ENCODE results near the gene LIMS1. TPM values are rescaled to one million over a fixed set of nuclear protein-coding genes. Genes with fewer than 3 reads are reported as not detected.

Gene LIMS1
- total and polyA plus RNA-seq, 3 donors from 2014 or later: 44.8 to 110 (median 94.1) TPM

DNA sequence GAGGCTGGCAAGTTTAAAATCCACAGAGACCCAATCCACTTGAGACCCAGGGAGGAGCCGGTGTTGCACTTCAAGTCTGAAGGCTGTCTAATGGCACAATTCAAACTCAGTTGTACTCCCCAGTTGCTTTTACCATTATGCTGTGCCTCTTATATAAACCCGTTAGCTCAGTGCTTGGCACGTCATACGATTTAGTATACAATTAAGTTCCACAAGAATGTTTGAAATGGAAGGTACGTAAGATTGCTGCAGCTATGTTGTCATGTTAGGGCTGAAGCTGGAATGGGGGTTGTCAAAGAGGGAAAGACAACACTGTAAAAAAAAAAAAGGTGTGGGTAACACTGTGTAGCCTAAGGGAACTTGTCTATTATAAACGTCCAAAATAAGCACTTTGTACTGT, 30.2 kb downstream of the LIMS1 start:
- Histone ChIP-seq H3K4me3 (no peak overlapping the region), H3K4me1 (no peaks in the 10 kb centered on the region), H3K27me3 (no peaks in the 10 kb centered on the region), H3K9me3 (no peaks in the 10 kb centered on the region), H3K36me3 (ENCODE audit: low read depth, missing control alignments) (no peaks in the 10 kb centered on the region), H3K27ac (no peak overlapping the region)
- no peak for DNase-seq
- 67 to 70% methylated on average over 6 of the region's 6 CpGs for WGBS, 2 donors
- TF ChIP-seq, protein P1, sequence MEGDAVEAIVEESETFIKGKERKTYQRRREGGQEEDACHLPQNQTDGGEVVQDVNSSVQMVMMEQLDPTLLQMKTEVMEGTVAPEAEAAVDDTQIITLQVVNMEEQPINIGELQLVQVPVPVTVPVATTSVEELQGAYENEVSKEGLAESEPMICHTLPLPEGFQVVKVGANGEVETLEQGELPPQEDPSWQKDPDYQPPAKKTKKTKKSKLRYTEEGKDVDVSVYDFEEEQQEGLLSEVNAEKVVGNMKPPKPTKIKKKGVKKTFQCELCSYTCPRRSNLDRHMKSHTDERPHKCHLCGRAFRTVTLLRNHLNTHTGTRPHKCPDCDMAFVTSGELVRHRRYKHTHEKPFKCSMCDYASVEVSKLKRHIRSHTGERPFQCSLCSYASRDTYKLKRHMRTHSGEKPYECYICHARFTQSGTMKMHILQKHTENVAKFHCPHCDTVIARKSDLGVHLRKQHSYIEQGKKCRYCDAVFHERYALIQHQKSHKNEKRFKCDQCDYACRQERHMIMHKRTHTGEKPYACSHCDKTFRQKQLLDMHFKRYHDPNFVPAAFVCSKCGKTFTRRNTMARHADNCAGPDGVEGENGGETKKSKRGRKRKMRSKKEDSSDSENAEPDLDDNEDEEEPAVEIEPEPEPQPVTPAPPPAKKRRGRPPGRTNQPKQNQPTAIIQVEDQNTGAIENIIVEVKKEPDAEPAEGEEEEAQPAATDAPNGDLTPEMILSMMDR (IDR thresholded peaks at IDR 0.05): no peak
- TF ChIP-seq POLR2A (IDR thresholded peaks at IDR 0.05): no peak
- intact Hi-C loops (cut with DNase I; ENCODE audit: low total_unique reads): no loop called here

DNA sequence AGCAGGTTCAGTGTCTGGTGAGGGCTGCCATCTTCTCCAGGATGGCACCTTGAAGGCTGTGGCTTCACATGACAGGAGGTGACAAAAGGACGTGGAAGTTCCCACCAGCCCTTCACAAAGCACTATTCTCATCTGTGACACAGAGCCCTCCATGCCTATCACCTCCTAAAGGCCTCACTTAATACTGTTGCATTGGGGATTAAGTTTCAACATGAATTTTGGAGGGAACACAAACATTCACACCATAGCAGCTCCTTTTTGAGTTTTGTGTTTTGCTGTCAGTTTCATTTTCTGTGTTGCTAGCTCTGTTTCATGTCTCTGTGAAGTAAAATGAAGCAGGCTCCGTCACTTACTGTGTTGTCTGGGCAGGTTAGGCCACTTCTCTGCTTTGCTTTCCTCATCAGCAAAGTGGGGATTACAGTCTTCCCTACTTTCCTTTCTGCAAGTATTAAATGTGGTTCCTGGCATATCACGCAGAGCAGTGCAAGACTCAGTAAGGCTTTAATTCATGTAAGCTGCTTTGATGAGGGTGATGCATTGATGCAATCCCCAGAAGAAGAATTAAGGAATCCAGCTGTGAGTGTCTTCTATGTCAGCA, 31.6 kb downstream of the LIMS1 start:
- intact Hi-C loops (cut with DNase I; ENCODE audit: low total_unique reads): no loop called here
- no peak overlapping the region for H3K27ac ChIP-seq
- no peaks in the 10 kb centered on the region for H3K27me3 ChIP-seq
- no peaks in the 10 kb centered on the region for H3K9me3 ChIP-seq
- WGBS, 2 donors: 90 to 92% methylated on average over 3 of the region's 3 CpGs
- no peaks in the 10 kb centered on the region for H3K4me1 ChIP-seq
- H3K4me3 ChIP-seq: no peak overlapping the region
- H3K36me3 ChIP-seq (ENCODE audit: low read depth, missing control alignments): no peaks in the 10 kb centered on the region
- TF ChIP-seq, protein P1 (IDR thresholded peaks at IDR 0.05): no peak
- TF ChIP-seq POLR2A (IDR thresholded peaks at IDR 0.05): no peak
- no peak for DNase-seq

DNA sequence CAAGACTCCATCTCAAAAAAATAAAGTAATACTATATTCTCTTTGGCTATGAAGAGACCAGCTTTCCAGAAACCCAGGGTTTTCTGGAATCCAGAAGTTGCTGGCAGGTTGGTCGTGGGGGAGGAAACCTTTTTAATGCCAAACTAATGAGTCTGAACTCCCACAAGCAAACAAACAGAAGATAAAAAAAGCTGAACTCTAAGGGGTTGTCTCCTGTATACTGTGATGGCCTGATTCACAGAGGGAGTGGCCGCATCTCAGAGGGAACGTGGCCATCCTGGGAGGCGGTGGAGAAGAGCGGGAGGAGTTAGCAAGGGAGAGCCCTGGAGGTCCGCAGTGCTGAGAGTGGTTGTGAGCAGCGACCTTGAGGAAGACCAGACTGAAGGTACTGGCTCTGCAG, 36.1 kb downstream of the LIMS1 start:
- Histone ChIP-seq H3K9me3 (no peaks in the 10 kb centered on the region), H3K27ac (no peak overlapping the region), H3K4me1 (no peaks in the 10 kb centered on the region), H3K36me3 (ENCODE audit: low read depth, missing control alignments) (no peaks in the 10 kb centered on the region), H3K27me3 (no peaks in the 10 kb centered on the region), H3K4me3 (no peak overlapping the region)
- WGBS, 2 donors: 46 to 50% methylated on average over 7 of the region's 7 CpGs
- TF ChIP-seq, protein P1 (IDR thresholded peaks at IDR 0.05): no peak
- no peak for TF ChIP-seq POLR2A (IDR thresholded peaks at IDR 0.05)
- DNase-seq: no peak
- intact Hi-C loops (cut with DNase I; ENCODE audit: low total_unique reads): no loop called here

DNA sequence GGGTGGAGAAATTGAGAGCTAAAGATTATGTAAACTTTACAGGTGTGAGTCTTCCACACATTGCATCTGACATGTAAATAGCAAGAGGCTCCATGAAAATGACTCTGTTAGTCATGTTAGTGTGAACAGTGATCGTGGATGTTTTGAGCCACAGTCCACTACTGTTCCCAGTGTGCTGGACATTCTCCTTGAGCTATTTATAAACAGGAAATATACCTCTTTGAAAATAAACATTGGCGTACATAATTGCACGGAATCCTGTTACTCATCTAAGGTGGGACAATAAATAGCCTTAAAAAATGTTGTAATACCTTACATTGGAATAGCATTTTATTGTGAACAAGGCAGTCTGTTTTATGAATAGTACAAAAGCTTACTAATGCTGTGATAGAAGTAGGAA, 37.0 kb downstream of the LIMS1 start:
- 77 to 83% methylated on average over 3 of the region's 3 CpGs for WGBS, 2 donors
- H3K4me1 ChIP-seq: no peaks in the 10 kb centered on the region
- H3K9me3 ChIP-seq: no peaks in the 10 kb centered on the region
- no peak overlapping the region for H3K27ac ChIP-seq
- no peaks in the 10 kb centered on the region for H3K36me3 ChIP-seq (ENCODE audit: low read depth, missing control alignments)
- intact Hi-C loops (cut with DNase I; ENCODE audit: low total_unique reads): no loop called here
- H3K4me3 ChIP-seq: no peak overlapping the region
- DNase-seq: no peak
- H3K27me3 ChIP-seq: no peaks in the 10 kb centered on the region
- TF ChIP-seq, protein P1 (IDR thresholded peaks at IDR 0.05): no peak
- no peak for TF ChIP-seq POLR2A (IDR thresholded peaks at IDR 0.05)

DNA sequence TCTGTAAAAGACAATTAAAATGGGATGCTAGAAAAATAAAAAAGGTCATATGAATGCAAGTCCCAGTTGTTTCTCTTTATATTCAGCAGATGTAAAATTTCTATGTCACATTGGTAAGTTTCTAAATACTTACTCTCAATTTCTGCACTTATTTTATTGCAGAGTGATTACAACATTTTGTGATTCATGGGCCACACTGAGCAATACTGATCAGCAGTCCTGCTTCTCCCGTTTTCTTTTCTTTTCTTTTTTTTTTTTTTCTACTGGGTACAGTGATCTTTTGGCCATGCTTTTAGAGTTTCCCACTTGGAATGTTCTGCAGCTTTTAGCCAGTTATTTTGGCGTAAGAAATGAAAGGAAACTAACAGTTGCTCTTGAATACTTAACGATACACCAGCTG, 38.8 kb downstream of the LIMS1 start:
- Histone ChIP-seq H3K4me1 (no peaks in the 10 kb centered on the region), H3K27me3 (no peaks in the 10 kb centered on the region), H3K27ac (no peak overlapping the region), H3K4me3 (no peak overlapping the region), H3K9me3 (no peaks in the 10 kb centered on the region), H3K36me3 (ENCODE audit: low read depth, missing control alignments) (no peaks in the 10 kb centered on the region)
- intact Hi-C loops (cut with DNase I; ENCODE audit: low total_unique reads): no loop called here
- no peak for DNase-seq
- WGBS, 2 donors: 50 to 59% methylated on average over 3 of the region's 3 CpGs
- TF ChIP-seq, protein P1 (IDR thresholded peaks at IDR 0.05): no peak
- TF ChIP-seq POLR2A (IDR thresholded peaks at IDR 0.05): no peak
